ENCODE data around the gene ADARB1. TPM values are rescaled to one million over a fixed set of nuclear protein-coding genes. Genes with fewer than 3 reads are reported as not detected.

The ADARB1 gene
- total RNA-seq, 1 experiment from 2014 or later: 12.1 TPM

DNA sequence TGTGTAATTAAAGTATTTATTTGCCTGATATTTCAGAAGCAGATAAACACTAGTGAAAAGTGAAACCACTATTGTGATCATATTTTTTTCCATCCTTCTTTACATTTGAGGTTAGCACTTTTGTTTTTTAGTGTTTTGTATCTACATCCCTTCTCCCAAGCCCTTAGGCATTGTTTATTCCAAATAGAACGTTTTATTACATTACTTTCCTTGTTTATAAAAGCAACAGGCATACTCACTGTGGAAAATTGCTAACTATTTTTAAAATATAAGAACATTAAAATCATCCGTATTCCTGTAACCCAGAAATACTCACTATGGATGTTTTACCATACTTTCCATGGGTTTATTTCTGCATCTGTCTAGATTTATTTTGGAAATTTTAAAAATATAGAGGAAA, 109.5 kb downstream of the ADARB1 start:
- TF ChIP-seq EZH2 (IDR thresholded peaks at IDR 0.05; ENCODE audit: low read depth) (no peak), CTCF (conservative IDR thresholded peaks at IDR 0.05) (no peak)
- Histone ChIP-seq H3F3A (ENCODE audit: insufficient read depth, low read depth) (no peaks in the 10 kb centered on the region), H4K20me1 (ENCODE audit: insufficient read depth) (no peaks in the 10 kb centered on the region), H3K4me2 (no peak overlapping the region), H3K27me3 (ENCODE audit: insufficient read depth, low read depth) (no peaks in the 10 kb centered on the region), H3K9me2 (ENCODE audit: insufficient read depth) (no peaks in the 10 kb centered on the region), H3K4me1 (replicated peaks; ENCODE audit: insufficient read depth) (no peaks in the 10 kb centered on the region), H2AFZ (no peak overlapping the region), H3K36me3 (ENCODE audit: low read depth) (no peaks in the 10 kb centered on the region), H3K79me2 (ENCODE audit: low read depth) (no peaks in the 10 kb centered on the region), H3K9me3 (ENCODE audit: insufficient read depth, low read depth) (peaks cover 7% of the 10 kb centered on the region), H3K27ac (no peak overlapping the region), H3K4me3 (no peak overlapping the region)
- ChIA-PET CTCF (no interaction called here), POLR2A (ENCODE audit: unreplicated experiment) (no interaction called here)
- no peak for DNase-seq
- BruUV-seq (replicated peaks): no TSS peak
- intact Hi-C loops (cut with micrococcal nuclease; ENCODE audit: unreplicated experiment): no loop called here

DNA sequence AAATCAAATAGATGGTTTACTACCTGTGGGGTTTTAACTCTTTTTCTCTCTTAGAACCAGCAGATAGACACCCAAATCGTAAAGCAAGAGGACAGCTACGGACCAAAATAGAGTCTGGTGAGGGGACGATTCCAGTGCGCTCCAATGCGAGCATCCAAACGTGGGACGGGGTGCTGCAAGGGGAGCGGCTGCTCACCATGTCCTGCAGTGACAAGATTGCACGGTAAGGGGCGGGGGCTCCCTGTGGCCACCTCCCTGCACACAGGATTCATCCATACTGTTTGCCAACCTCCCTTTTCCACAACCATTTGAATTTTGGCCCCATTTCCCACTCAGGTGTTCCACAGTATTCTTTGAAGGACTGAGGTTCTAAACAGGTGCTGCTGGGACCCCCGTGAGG, 110.5 kb downstream of the ADARB1 start:
- Histone ChIP-seq H3K9me2 (ENCODE audit: insufficient read depth) (no peaks in the 10 kb centered on the region), H3K27me3 (ENCODE audit: insufficient read depth, low read depth) (no peaks in the 10 kb centered on the region), H2AFZ (no peak overlapping the region), H3K79me2 (ENCODE audit: low read depth) (no peaks in the 10 kb centered on the region), H3K36me3 (ENCODE audit: low read depth) (no peaks in the 10 kb centered on the region), H3K4me3 (no peak overlapping the region), H3K9me3 (ENCODE audit: insufficient read depth, low read depth) (peaks cover 7% of the 10 kb centered on the region), H3K4me2 (no peak overlapping the region), H3K4me1 (replicated peaks; ENCODE audit: insufficient read depth) (no peaks in the 10 kb centered on the region), H3F3A (ENCODE audit: insufficient read depth, low read depth) (no peaks in the 10 kb centered on the region), H3K27ac (no peak overlapping the region), H4K20me1 (ENCODE audit: insufficient read depth) (no peaks in the 10 kb centered on the region)
- intact Hi-C loops (cut with micrococcal nuclease; ENCODE audit: unreplicated experiment): no loop called here
- no peak for DNase-seq
- ChIA-PET CTCF (no interaction called here), POLR2A (ENCODE audit: unreplicated experiment) (no interaction called here)
- BruUV-seq (replicated peaks): no TSS peak
- TF ChIP-seq CTCF (conservative IDR thresholded peaks at IDR 0.05) (no peak), EZH2 (IDR thresholded peaks at IDR 0.05; ENCODE audit: low read depth) (no peak)

- Histone ChIP-seq H4K20me1 (ENCODE audit: insufficient read depth) (no peaks in the 10 kb centered on the region), H2AFZ (no peak overlapping the region), H3K9me2 (ENCODE audit: insufficient read depth) (no peaks in the 10 kb centered on the region), H3F3A (ENCODE audit: insufficient read depth, low read depth) (no peaks in the 10 kb centered on the region), H3K79me2 (ENCODE audit: low read depth) (no peaks in the 10 kb centered on the region), H3K36me3 (ENCODE audit: low read depth) (no peaks in the 10 kb centered on the region), H3K4me1 (replicated peaks; ENCODE audit: insufficient read depth) (no peaks in the 10 kb centered on the region), H3K4me2 (no peak overlapping the region), H3K9me3 (ENCODE audit: insufficient read depth, low read depth) (peaks cover 7% of the 10 kb centered on the region), H3K4me3 (no peak overlapping the region), H3K27ac (no peak overlapping the region), H3K27me3 (ENCODE audit: insufficient read depth, low read depth) (no peaks in the 10 kb centered on the region)
- CTCF ChIA-PET: no interaction called here
- intact Hi-C loops (cut with micrococcal nuclease; ENCODE audit: unreplicated experiment): no loop called here
- DNase-seq: no peak
- TF ChIP-seq EZH2 (IDR thresholded peaks at IDR 0.05; ENCODE audit: low read depth) (no peak), CTCF (conservative IDR thresholded peaks at IDR 0.05) (no peak)
- BruUV-seq (replicated peaks): no TSS peak
- POLR2A ChIA-PET (ENCODE audit: unreplicated experiment): no interaction called here
These were observed 112.3 kb downstream of the ADARB1 start for GRCh38 chr21:45186709-45187108.
